ENCODE results near the gene DAB2.

The DAB2 gene

DNA sequence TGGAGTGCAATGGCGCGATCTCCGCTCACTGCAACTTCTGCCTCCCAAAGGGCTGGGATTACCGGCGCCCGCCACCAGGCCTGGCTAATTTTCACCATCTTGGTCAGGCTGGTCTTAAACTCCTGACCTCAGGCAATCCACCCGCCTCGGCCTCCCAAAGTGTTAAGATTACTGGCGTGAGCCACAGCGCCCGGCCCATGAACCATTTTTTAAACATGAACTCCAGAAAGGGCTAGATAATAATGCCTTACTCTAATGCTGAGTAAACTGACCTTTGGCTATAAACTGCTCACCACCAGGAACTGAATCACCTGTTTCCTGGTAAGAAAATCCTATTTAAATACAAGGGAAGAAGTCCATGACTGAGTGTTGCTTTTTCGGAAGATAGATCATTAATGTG, 23.2 kb upstream of the DAB2 start:
- no peak for ATAC-seq

GRCh38 chr5:39447059-39447458, 22.3 kb upstream of the DAB2 start:
- ATAC-seq, result no peak

DNA sequence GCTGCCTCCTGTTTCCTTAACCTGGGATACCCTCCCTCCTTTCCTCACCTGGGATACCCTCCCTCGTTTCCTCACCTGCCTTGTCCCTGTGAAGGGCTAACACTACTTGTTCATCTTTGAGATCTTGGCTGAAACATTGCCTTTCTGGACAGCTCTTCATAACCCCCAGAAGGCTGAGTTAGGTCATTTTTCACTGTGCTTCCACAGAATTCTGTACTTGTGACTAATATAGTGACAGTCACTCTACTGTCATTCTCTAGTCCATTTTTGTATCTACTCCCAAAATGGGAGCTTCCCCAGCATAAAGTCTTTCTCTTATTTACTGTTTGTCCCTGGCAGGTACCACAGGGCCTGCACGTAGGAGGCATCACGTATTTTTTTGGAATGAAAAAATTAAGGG, 21.5 kb upstream of the DAB2 start:
- ATAC-seq, result no peak

- ATAC-seq, result no peak
Observed at GRCh38 chr5:39443911-39444310, 19.1 kb upstream of the DAB2 start.

GRCh38 chr5:39442991-39443390, 18.2 kb upstream of the DAB2 start:
- no peak for ATAC-seq

GRCh38 chr5:39441838-39442237, 17.1 kb upstream of the DAB2 start:
- ATAC-seq, result no peak

DNA sequence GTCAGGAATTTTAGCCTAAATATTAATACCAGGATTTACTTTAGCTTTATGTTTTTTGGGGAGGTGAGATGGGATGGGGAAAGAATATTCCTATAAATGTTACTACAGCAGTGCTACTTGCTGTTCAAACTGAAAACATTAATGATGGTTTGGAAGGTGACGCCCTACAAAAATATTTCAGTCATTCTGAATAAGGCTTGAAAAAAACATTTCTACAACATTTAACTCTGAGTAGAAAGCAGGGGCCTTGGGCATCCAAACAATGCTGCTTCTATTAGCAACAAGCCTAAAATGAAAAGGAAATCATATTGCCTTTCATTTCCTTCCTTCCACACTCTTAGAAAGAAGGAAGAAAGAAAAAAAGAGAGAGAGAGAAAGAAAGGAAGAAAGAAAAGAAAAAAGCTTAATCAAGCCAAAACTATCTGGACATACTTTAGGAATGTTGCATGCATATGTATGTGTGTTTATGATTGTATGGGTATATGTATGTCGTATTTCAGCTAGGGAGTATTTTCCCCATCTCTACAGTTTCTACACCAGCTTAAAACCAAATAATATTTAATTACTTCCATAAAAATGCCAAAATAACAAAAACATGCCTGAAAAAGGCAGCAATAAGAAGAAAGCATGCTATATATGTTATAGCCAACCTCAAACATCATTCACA, 16.3 kb upstream of the DAB2 start:
- no peak for ATAC-seq

DNA sequence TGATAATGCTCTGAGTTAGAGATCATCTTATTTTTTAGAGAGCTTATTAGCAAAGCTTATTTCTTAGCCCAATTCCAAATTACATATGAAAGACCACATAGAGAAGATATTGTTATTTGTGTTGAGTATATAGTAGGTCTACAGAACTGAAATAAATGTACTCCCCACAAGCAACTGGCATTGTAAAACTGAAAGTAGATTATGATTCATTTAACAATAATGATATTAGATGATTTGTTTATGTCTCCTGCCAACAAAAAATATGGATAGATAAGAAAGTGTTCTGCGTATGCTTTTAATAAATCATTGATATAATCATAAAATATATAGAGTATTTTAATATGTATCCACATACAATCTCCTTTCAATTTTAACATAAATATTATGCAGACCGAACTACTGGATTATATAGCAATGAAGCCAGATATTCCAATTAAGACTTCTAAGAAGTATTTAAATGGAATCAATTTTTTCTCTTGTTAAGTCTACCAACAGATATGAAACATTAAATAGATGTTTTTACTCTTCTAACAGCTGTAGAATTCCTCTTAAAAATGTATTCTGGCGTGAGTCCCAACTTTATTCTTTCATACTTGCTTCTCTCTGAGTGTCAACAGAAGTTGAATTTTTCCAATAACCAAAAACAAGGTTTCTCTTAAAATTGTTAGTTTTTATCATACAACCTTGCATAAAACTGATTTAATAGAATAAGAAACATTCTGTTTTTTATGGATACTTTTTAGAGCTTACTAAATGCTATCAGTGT, 15.6 kb upstream of the DAB2 start:
- ATAC-seq, result no peak

- no peak for ATAC-seq
Observed at GRCh38 chr5:39439582-39440162, 14.9 kb upstream of the DAB2 start.

DNA sequence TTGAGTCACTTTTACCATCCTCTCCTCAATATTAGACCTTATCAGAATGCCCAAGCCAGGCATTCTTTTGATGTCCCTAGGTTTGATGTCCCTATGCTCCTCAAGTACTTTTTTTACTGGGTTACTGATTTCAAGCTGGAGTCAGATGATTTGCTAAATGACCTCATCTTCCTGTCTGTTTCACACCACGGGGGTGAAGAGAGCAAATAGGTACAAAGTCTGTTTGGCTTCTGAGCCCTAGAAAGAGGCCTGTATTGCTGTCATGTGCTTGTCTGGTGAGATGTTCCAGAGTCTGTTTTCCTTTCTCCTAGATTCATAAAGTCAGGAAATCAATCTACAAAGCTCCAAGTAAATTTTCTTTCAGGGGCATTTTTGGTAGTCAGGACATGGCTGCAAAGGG, 12.7 kb upstream of the DAB2 start:
- ATAC-seq, result no peak

- ATAC-seq, result no peak
Observed at GRCh38 chr5:39433848-39434247, 9.1 kb upstream of the DAB2 start.

GRCh38 chr5:39432696-39433530, 8.1 kb upstream of the DAB2 start:
- no peak for ATAC-seq

DNA sequence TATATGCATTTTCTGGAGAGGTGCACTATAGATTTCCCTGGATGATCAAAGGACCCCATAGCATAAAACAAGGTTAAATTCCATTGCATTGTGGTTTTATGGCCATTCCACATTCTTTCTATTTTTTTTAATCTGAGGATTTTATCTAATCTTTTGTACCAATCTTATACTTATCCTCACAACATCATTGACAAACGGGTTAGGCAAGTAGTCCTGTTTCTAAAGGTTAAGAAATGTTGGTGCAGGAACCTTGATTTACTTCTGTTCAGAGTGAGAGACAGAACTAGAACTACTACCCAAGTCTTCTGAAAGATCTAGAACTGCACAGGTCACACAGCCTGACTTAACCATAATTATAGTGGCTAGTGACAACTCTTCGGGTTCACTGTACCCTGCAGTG, 5.7 kb upstream of the DAB2 start:
- ATAC-seq, result no peak

DNA sequence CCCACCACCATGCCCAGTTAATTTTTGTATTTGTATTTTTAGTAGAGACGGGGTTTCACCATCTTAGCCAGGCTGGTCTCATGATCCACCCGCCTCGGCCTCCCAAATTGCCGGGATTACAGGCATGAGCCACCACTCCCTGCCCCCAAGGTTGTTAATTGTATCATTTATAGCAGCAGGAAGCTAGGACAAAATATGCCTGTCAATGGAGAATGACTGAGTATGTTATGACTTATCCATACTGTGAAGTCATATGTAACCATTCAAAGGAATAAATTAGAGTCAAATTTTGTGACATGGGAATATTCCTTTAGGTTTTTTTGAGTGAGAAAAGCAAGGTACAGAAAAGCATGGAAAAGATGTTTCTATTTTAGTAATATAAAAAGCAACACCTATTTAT, 3.9 kb upstream of the DAB2 start:
- ATAC-seq, result no peak

DNA sequence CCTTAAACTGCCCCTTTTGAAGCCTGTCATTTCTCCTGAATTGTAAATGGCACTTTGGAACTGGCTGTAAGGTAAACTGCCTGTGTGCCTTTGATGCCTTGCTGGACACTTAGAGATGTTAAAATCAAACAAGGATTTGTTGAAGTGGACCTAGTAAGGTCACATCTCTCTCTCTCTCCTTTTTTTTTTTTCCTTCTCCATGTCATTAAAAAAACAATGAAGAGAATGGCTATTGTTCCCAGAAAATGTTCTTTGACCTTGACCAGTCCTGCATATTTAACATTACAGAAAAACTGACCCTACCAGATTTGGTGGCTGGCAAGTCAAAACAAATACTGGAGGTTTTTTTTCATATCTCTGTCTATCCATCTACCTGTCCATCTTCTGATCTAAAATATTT, 2.9 kb upstream of the DAB2 start:
- no peak for ATAC-seq

DNA sequence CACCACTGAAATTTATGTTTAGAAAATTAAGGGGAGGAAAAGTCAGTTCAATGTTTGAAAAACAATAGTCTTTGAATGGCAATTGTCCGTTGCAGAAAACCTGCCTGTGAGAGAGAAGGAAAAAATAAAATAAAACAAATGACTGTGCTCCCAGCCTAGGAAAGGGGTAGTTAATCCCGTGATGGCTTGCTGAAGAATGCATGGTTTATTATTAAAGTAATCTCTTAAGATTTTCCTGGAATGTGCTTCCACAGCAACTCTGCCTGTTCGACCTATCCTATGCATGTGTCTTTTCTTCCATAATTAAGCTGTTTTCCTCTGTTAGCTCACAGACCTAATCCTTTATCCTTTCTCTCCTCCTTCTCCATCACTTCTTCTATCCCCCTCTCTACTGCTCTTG, 2.4 kb upstream of the DAB2 start:
- ATAC-seq, result no peak

- ATAC-seq, result no peak
Observed at GRCh38 chr5:39426746-39427105, 1.9 kb upstream of the DAB2 start.

DNA sequence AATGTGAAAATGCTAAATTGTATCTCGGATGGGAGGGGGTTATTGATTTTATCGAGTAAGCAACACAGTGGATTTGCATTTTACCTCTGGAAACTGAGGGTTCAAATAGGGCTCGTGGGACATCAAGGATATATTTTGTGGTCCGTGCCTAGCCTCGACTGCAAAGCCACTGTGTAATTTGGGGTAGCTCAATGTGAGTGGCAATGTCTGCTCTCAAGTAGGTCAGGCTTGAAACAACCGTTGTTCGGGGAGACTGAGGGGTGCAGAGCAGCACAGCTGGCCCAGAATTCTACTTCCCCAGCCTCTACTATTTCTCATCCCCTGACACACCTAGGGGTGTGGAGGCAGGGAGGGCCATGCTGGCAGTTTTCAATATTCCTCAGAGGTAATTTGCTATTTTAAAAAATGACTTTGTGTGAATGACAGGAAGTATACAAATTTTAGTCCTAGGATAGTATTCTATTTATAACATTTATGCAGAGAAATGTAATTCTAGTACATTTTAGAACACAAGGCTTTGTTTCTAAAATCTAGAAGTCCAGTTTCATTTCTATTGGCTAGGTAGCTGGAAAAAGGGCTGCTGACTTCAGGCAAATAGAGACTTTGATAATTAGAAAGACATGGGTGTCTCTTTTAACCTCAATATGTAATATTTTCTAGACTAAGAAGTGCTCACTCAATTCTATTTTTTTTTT, 1.4 kb upstream of the DAB2 start:
- ATAC-seq, result no peak

DNA sequence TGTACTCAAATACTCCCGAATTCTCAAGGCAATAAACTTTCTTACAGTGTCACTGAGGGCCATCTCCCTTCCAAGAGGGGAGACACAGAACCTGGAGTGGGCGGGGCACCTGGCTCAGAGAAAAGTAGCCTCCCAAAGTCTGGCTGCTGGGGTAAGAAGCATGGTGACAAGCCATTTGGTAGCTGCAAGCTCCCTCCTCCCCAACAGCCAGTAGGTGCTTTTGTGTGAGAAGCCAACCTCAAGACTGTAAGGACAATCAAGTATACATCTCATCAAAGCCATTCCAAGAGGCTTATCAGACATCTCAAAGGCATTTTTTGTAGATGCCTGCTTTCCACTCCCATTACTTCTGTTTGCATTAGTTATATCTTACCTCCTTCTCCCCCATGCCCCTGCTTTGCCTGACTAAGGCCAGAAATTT, 1.4 kb downstream of the DAB2 start:
- ATAC-seq, result no peak

GRCh38 chr5:39422728-39423285, 2.0 kb downstream of the DAB2 start:
- no peak for ATAC-seq

- no peak for ATAC-seq
Observed at GRCh38 chr5:39422036-39422606, 2.7 kb downstream of the DAB2 start.

GRCh38 chr5:39420482-39421145, 4.2 kb downstream of the DAB2 start:
- no peak for ATAC-seq

Measured in activated CD4-positive, CD25-positive, alpha-beta regulatory T cell treated with anti-CD3 and anti-CD28 coated beads, Interleukin-2, amount 50 U/mL, for 24 hours (primary cell).